ENCODE measurements around the gene CYB561. TPM values are rescaled to one million over a fixed set of nuclear protein-coding genes. Genes with fewer than 3 reads are reported as not detected.
"Not testable (repeated sequence)": the region's sequence is repeated elsewhere in the genome, so short reads cannot be mapped to it uniquely, and the experiment has no call there.

The CYB561 gene
- total RNA-seq, 1 donor from 2014 or later, result 9.0 TPM

DNA sequence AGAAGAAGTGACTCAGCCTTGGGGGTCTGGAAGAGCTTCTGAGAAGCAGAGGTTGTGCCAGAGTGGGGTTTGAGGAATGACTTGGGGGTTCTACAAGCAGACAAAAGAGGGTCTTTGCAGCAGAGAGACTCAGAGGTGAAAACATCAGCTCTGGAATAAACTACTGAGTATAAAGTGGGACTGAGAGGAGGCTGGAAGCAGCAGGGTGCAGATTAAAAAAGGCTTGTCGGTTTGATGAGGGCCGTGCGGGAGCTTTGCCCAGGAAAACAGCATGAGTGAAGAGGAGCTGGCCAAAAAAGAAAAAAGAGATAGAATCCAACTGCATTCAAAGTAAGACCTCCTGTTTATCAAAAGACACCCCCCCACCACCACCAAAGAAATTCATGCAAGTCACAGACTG lies 17.7 kb upstream of the CYB561 start:
- H3K36me3 ChIP-seq, result no peaks in the 10 kb centered on the region

GRCh38 chr17:63460018-63460417 lies 13.9 kb upstream of the CYB561 start:
- Histone ChIP-seq H3K9me3 (replicated peaks) (no peaks in the 10 kb centered on the region), H3K36me3 (no peaks in the 10 kb centered on the region), H3K27ac (replicated peaks) (no peak overlapping the region), H3K27me3 (ENCODE audit: low read depth) (no peaks in the 10 kb centered on the region), H3K4me1 (peaks cover 7% of the 10 kb centered on the region), H3K4me3 (no peak overlapping the region)
- intact Hi-C loops (cut with micrococcal nuclease), result no loop called here
- no peak for TF ChIP-seq CTCF (IDR thresholded peaks at IDR 0.05; ENCODE audit: borderline replicate concordance)
- DNase-seq, result no peak

More for the DNA sequence above, 17.7 kb upstream of the CYB561 start:
- DNase-seq, result no peak
- Histone ChIP-seq H3K27ac (replicated peaks) (no peak overlapping the region), H3K27me3 (ENCODE audit: low read depth) (no peaks in the 10 kb centered on the region), H3K4me3 (no peak overlapping the region), H3K4me1 (peaks cover 7% of the 10 kb centered on the region), H3K9me3 (replicated peaks) (no peaks in the 10 kb centered on the region)
- no peak for TF ChIP-seq CTCF (IDR thresholded peaks at IDR 0.05; ENCODE audit: borderline replicate concordance)
- intact Hi-C loops (cut with micrococcal nuclease), result no loop called here

DNA sequence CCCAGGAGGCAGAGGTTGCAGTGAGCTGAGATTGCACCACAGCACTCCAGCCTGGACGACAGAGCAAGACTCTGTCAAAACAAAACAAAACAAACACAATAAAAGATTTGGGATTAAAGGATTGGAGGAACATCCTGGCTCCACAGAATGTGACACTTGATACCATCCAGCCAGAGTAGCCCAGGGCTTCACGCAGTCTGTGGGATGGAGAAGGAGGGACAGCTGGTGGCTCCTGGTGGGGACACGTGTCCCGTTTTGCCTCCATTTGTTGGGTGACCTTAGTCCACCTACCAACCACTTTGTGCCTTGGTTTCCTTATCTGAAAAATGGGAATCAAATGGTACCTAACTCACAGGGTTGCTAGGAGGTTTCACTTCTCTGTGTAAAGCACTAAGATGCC lies 12.4 kb upstream of the CYB561 start:
- no peak for TF ChIP-seq CTCF (IDR thresholded peaks at IDR 0.05; ENCODE audit: borderline replicate concordance)
- Histone ChIP-seq H3K4me1 (peaks cover 7% of the 10 kb centered on the region), H3K4me3 (no peak overlapping the region), H3K9me3 (replicated peaks) (no peaks in the 10 kb centered on the region), H3K27ac (replicated peaks) (no peak overlapping the region), H3K27me3 (ENCODE audit: low read depth) (no peaks in the 10 kb centered on the region), H3K36me3 (no peaks in the 10 kb centered on the region)
- intact Hi-C loops (cut with micrococcal nuclease), result no loop called here
- no peak for DNase-seq

GRCh38 chr17:63455417-63455816 lies 9.3 kb upstream of the CYB561 start:
- H3K9me3 ChIP-seq (replicated peaks), result no peaks in the 10 kb centered on the region
- intact Hi-C loops (cut with micrococcal nuclease), result no loop called here
- no peaks in the 10 kb centered on the region for H3K27me3 ChIP-seq (ENCODE audit: low read depth)
- H3K27ac ChIP-seq (replicated peaks), result no peak overlapping the region
- peaks cover 18% of the 10 kb centered on the region for H3K4me1 ChIP-seq
- no peak for TF ChIP-seq CTCF (IDR thresholded peaks at IDR 0.05; ENCODE audit: borderline replicate concordance)
- no peak overlapping the region for H3K4me3 ChIP-seq
- H3K36me3 ChIP-seq, result no peaks in the 10 kb centered on the region
- no peak for DNase-seq

- Histone ChIP-seq H3K4me3 (no peak overlapping the region), H3K36me3 (no peaks in the 10 kb centered on the region), H3K27me3 (ENCODE audit: low read depth) (no peaks in the 10 kb centered on the region), H3K4me1 (peaks cover 23% of the 10 kb centered on the region), H3K27ac (replicated peaks) (no peak overlapping the region), H3K9me3 (replicated peaks) (no peaks in the 10 kb centered on the region)
- intact Hi-C loops (cut with micrococcal nuclease), result no loop called here
- no peak for TF ChIP-seq CTCF (IDR thresholded peaks at IDR 0.05; ENCODE audit: borderline replicate concordance)
- no peak for DNase-seq
Observed at GRCh38 chr17:63454915-63455314, 8.8 kb upstream of the CYB561 start.

DNA sequence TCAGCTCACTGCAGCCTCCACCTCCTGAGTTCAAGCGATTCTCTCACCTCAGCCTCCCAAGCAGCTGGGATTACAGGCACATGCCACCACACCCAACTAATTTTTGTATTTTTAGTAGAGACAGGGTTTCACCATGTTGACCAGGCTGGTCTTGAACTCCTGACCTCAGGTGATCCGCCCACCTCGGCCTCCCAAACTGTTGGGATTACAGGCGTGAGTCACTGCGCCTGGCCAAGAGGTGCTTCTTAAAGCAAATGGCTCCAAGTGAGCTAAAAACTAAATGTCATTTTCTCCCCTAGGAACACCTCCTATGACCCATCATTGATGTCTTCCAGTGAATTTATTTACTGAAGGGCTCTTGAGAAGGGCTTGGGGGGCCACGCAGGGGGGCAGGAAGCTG lies 8.3 kb upstream of the CYB561 start:
- H3K27ac ChIP-seq (replicated peaks); DNase-seq; intact Hi-C loops (cut with micrococcal nuclease); H3K4me3 ChIP-seq; H3K36me3 ChIP-seq; H3K27me3 ChIP-seq (ENCODE audit: low read depth); H3K9me3 ChIP-seq (replicated peaks): not testable (repeated sequence)
- H3K4me1 ChIP-seq, result peaks cover 24% of the 10 kb centered on the region
